Loucy (cell line): ENCODE measurements around the gene GALM.

ENCODE experiments used
- H2AFZ ChIP-seq: fragments of 200-600 bp; sonication (generic); 2 replicates; pipeline ENCODE4 v1.6.0; 2016; ENCODE audit warnings: antibody characterized with exemption, mild to moderate bottlenecking, low read length, moderate library complexity
- H3F3A ChIP-seq: fragments of 200-600 bp; 2 replicates; pipeline ENCODE4 v1.6.0; 2016; ENCODE audit warnings: antibody characterized with exemption, low read depth, mild to moderate bottlenecking
- H3K27me3 ChIP-seq: fragments of 200-600 bp; sonication (generic); 2 replicates; pipeline ENCODE4 v1.6.1; 2014; ENCODE audit warnings: low read length, mild to moderate bottlenecking; ENCODE audit not compliant: insufficient read depth, poor library complexity, severe bottlenecking
- H3K36me3 ChIP-seq: fragments of 200-600 bp; sonication (generic); 2 replicates; pipeline ENCODE4 v1.6.1; 2016; ENCODE audit warnings: low read length; ENCODE audit not compliant: insufficient read depth
- H3K4me1 ChIP-seq: fragments of 200-600 bp; sonication (generic); 2 replicates; pipeline ENCODE4 v1.5.1; 2014; ENCODE audit warnings: low read length, mild to moderate bottlenecking; ENCODE audit not compliant: insufficient read depth, poor library complexity, severe bottlenecking
- H3K4me2 ChIP-seq: fragments of 200-600 bp; sonication (generic); 2 replicates; pipeline ENCODE4 v1.6.0; 2014; ENCODE audit warnings: antibody characterized with exemption, low read length, low read depth, mild to moderate bottlenecking; ENCODE audit not compliant: poor library complexity, severe bottlenecking
- H3K4me3 ChIP-seq: fragments of 200-600 bp; sonication (generic); 2 replicates; pipeline ENCODE4 v1.5.1; 2014; ENCODE audit warnings: low read length, mild to moderate bottlenecking, mixed read lengths; ENCODE audit not compliant: poor library complexity, severe bottlenecking
- H3K79me2 ChIP-seq: fragments of 200-600 bp; sonication (generic); 2 replicates; pipeline ENCODE4 v1.6.1; 2014; ENCODE audit warnings: low read length; ENCODE audit not compliant: insufficient read depth
- H3K9ac ChIP-seq: fragments of 200-600 bp; sonication (generic); 2 replicates; pipeline ENCODE4 v1.6.0; 2014; ENCODE audit warnings: mild to moderate bottlenecking, low read depth, low read length, moderate library complexity; ENCODE audit not compliant: poor library complexity, severe bottlenecking
- H3K9me2 ChIP-seq: fragments of 200-600 bp; sonication (generic); replicated peaks from 2 replicates; pipeline ENCODE4 v1.6.1; 2016; ENCODE audit warnings: low read depth, low read length, mixed read lengths
- H3K9me3 ChIP-seq: fragments of 200-600 bp; sonication (generic); 2 replicates; pipeline ENCODE4 v1.6.1; 2014; ENCODE audit warnings: mild to moderate bottlenecking, antibody characterized with exemption, low read length, low read depth; ENCODE audit not compliant: insufficient read depth
- H4K20me1 ChIP-seq: fragments of 200-600 bp; sonication (generic); 2 replicates; pipeline ENCODE4 v1.6.0; 2014; ENCODE audit warnings: antibody characterized with exemption, low read length, mild to moderate bottlenecking; ENCODE audit not compliant: insufficient read depth, poor library complexity, severe bottlenecking
- EZH2phosphoT487 ChIP-seq: fragments of 200-600 bp; IDR thresholded peaks from 2 replicates; pipeline ENCODE4 v1.6.1; 2018; ENCODE audit warnings: antibody characterized with exemption, mild to moderate bottlenecking, moderate library complexity, borderline replicate concordance
- TF ChIP-seq, protein P1 (sequence below): fragments of 200-600 bp; sonication (generic); conservative IDR thresholded peaks from 2 replicates; pipeline ENCODE4 v1.5.1; 2014; ENCODE audit warnings: mild to moderate bottlenecking, antibody characterized with exemption, low read length

GALM gene

DNA sequence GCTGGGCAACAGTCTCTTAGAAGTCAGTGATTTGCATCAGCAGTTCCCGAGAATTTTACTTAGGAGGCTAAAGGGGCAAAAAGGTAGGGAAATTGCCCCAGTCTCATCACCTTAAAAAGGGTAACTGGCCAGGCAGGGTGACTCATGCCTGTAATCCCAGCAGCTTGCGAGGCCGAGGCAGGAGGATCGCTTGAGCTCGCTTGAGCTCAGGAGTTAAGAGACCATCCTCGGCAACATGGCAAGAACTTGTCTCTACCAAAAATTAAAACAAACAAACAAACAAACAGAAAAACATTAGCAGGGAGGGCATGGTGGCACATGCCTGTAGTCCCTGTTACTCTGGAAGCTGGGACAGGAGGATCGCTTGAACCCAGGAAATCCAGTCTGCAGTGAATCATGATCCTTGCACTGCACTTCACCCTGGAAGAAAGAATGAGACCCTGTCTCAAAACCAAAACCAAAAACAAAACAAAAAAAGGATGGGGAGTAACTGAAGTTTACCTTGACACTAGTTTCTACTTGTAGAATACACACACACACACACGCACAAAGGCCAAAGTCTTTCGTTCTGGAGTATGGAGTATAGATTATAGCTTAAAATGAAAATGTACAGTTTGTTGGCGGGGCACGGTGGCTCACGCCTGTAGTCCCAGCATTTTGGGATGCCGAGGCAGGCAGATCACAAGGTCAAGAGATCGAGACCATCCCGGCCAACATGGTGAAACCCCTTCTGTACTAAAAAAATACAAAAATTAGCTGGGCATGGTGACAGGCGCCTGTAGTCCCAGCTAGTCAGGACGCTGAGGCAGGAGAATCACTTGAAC is 109.4 kb downstream of the GALM start:
- H3K9ac ChIP-seq, result no peak overlapping the region
- H3K4me3 ChIP-seq, result no peak overlapping the region
- H3K36me3 ChIP-seq, result no peaks in the 10 kb centered on the region
- H3K79me2 ChIP-seq, result peaks cover 13% of the 10 kb centered on the region
- H3K27me3 ChIP-seq, result no peaks in the 10 kb centered on the region
- peaks cover 8% of the 10 kb centered on the region for H3K4me1 ChIP-seq
- no peak overlapping the region; the same call in 1 of the 2 replicates for H2AFZ ChIP-seq
- H3F3A ChIP-seq, result no peaks in the 10 kb centered on the region
- TF ChIP-seq, protein P1, sequence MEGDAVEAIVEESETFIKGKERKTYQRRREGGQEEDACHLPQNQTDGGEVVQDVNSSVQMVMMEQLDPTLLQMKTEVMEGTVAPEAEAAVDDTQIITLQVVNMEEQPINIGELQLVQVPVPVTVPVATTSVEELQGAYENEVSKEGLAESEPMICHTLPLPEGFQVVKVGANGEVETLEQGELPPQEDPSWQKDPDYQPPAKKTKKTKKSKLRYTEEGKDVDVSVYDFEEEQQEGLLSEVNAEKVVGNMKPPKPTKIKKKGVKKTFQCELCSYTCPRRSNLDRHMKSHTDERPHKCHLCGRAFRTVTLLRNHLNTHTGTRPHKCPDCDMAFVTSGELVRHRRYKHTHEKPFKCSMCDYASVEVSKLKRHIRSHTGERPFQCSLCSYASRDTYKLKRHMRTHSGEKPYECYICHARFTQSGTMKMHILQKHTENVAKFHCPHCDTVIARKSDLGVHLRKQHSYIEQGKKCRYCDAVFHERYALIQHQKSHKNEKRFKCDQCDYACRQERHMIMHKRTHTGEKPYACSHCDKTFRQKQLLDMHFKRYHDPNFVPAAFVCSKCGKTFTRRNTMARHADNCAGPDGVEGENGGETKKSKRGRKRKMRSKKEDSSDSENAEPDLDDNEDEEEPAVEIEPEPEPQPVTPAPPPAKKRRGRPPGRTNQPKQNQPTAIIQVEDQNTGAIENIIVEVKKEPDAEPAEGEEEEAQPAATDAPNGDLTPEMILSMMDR, result no peak
- TF ChIP-seq EZH2phosphoT487, result no peak
- H3K4me2 ChIP-seq, result no peak overlapping the region
- no peaks in the 10 kb centered on the region for H4K20me1 ChIP-seq
- no peaks in the 10 kb centered on the region for H3K9me2 ChIP-seq
- H3K9me3 ChIP-seq, result no peaks in the 10 kb centered on the region

DNA sequence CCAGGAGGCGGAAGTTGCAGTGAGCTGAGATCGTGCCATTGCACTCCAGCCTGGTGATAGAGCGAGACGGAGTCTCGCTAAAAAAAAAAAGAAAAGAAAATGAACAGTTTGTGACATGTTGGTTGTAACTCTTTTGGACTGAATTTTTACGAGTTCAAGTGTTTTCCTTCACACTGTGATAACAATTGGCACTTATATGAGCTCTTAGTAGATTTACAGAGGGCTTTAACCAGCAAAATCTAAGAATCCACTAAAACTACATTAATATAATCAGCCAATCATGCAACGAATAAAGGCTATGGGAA is 110.0 kb downstream of the GALM start:
- Histone ChIP-seq H2AFZ (no peak overlapping the region), H3K79me2 (peaks cover 13% of the 10 kb centered on the region), H3F3A (no peaks in the 10 kb centered on the region), H3K36me3 (no peaks in the 10 kb centered on the region), H3K9ac (no peak overlapping the region), H3K4me2 (no peak overlapping the region), H3K9me3 (no peaks in the 10 kb centered on the region), H3K9me2 (no peaks in the 10 kb centered on the region), H3K4me3 (no peak overlapping the region), H3K27me3 (no peaks in the 10 kb centered on the region), H3K4me1 (peaks cover 8% of the 10 kb centered on the region), H4K20me1 (no peaks in the 10 kb centered on the region)
- no peak for TF ChIP-seq EZH2phosphoT487
- TF ChIP-seq, protein P1, result no peak

DNA sequence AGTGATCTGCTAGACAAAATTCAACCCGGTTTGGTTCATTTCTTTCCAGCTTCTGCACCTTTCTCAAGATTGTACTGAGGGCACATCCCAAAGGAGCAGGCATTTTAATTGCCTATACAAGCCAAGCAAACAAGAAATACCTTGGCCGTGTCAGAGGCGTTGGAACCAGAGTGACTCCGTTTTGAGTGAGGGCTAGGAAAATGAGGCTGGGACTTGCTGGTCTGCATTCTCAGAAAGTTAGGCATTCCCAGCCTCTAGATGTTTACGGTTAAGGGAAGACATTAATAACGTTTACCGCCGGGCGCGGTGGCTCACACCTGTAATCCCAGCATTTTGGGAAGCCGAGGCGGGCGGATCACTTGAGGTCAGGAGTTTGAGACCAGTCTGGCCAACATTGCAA is 110.6 kb downstream of the GALM start:
- Histone ChIP-seq H3K9ac (no peak overlapping the region), H3K4me3 (no peak overlapping the region), H3K79me2 (peaks cover 13% of the 10 kb centered on the region), H3K4me2 (no peak overlapping the region), H3K27me3 (no peaks in the 10 kb centered on the region), H3K4me1 (peaks cover 8% of the 10 kb centered on the region), H3K36me3 (no peaks in the 10 kb centered on the region), H3K9me2 (no peaks in the 10 kb centered on the region), H3K9me3 (no peaks in the 10 kb centered on the region), H4K20me1 (no peaks in the 10 kb centered on the region), H3F3A (no peaks in the 10 kb centered on the region), H2AFZ (no peak overlapping the region)
- TF ChIP-seq, protein P1, result no peak
- no peak for TF ChIP-seq EZH2phosphoT487
